ENCODE results near the gene SHC1.

DNA sequence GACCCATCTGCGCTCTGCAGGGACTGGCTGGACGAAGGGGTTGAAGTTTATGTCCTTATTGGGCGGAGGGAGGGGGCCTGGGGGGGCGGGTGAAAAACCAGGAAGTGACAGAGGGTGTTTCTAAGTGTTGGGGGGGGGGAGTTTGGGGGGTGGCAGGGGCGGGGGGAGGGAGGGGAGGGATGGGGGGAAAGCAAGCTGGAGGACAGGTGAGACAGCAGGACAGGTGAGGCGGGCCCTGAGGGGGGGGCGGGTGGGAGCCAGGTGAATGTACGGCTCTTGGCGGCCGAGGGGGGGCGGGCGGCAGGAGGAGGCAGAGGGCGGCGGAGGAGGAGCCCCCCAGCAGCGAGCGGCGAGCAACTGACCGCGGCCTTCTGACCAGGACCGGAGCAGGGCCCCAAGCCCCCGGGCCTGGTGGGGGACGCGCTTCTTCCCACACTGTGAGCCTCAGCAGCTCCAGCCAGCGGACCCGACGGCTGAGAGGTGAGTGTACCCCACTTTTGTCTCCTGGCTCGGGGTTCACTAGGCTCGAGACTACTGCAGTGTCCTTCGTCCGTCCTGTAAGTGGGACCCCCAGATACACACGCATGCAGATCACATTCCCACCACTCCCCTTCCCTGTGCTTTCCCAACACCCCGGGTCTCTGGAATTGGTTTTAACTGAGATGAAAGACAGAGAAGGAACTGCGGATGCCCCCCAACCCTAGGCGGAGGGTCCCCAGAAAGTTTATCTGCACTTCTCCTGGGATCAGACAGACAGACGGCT lies 32.1 kb upstream of the SHC1 start, which contains the start of gene ZBTB7B:
- TF ChIP-seq, protein P1, sequence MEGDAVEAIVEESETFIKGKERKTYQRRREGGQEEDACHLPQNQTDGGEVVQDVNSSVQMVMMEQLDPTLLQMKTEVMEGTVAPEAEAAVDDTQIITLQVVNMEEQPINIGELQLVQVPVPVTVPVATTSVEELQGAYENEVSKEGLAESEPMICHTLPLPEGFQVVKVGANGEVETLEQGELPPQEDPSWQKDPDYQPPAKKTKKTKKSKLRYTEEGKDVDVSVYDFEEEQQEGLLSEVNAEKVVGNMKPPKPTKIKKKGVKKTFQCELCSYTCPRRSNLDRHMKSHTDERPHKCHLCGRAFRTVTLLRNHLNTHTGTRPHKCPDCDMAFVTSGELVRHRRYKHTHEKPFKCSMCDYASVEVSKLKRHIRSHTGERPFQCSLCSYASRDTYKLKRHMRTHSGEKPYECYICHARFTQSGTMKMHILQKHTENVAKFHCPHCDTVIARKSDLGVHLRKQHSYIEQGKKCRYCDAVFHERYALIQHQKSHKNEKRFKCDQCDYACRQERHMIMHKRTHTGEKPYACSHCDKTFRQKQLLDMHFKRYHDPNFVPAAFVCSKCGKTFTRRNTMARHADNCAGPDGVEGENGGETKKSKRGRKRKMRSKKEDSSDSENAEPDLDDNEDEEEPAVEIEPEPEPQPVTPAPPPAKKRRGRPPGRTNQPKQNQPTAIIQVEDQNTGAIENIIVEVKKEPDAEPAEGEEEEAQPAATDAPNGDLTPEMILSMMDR (IDR thresholded peaks at IDR 0.05) = no peak
- no peak for TF ChIP-seq EZH2phosphoT487 (IDR thresholded peaks at IDR 0.05)

All from neural progenitor cell (in vitro differentiated cells).